ENCODE measurements around the gene AKAP12. TPM values are rescaled to one million over a fixed set of nuclear protein-coding genes. Genes with fewer than 3 reads are reported as not detected.

The AKAP12 gene
- total RNA-seq, 2 experiments from 2014 or later = 4.1 to 5.0 TPM

DNA sequence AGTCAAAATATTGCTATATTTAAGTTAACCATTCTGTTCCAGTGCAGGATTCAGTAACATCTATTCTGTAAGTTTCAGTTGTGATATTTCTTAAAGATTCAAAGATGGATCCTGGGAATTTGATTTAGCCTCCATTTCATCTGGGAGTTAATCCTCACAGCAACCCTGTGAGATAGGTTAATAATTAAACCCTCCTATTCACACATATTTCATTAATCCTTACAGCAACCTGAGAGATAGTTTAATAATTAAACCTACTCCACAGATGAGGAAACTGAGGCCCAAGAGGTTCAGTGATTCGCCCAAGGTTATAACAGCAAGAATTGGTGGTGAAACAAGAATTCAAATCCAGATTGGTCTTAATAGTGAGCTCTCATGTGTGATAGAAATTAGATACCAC is 162.5 kb downstream of the AKAP12 start:
- Mint-ChIP-seq H3K4me3 (no peak overlapping the region), H3K9me3 (ENCODE audit: low read depth) (no peaks in the 10 kb centered on the region), H3K27ac (no peak overlapping the region), H3K27me3 (no peaks in the 10 kb centered on the region), H3K36me3 (ENCODE audit: low read depth) (peaks cover 45% of the 10 kb centered on the region), H3K4me1 (peaks cover 56% of the 10 kb centered on the region)
- intact Hi-C loops (cut with DNase I, micrococcal nuclease) = no loop called here
- CTCF ChIA-PET = interaction anchor here (1.4 kb wide), 1 partner anchor 49 kb away, joined by 3 read pairs; the partner anchor contains the start of gene RMND1
- POLR2A ChIA-PET = no interaction called here
- no peak for ATAC-seq
- DNase-seq = no peak

DNA sequence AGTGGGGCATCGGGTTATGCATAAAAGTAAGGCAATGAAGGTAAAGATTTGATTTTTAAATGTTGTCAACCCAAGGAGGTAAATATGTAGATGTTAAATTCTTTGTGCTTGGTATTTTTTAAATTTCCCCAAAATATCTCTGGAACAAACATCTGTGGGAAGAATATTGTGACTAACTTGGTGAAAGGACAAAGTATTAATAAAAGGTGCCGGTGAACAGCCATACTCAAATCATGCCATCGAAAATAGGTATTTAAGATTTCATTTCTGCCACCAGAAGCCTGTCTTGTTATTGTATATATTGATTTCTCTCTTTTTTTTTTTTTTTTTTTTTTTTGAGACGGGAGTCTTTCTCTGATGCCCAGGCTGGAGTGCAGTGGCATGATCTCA is 164.1 kb downstream of the AKAP12 start:
- intact Hi-C loops (cut with DNase I, micrococcal nuclease) = no loop called here
- ChIA-PET CTCF (no interaction called here), POLR2A (no interaction called here)
- H3K27ac Mint-ChIP-seq = peak overlapping the region; percentile 58
- peaks cover 38% of the 10 kb centered on the region for H3K36me3 Mint-ChIP-seq (ENCODE audit: low read depth)
- peaks cover 43% of the 10 kb centered on the region for H3K4me1 Mint-ChIP-seq
- no peak overlapping the region for H3K4me3 Mint-ChIP-seq
- no peak for DNase-seq
- H3K9me3 Mint-ChIP-seq (ENCODE audit: low read depth) = no peaks in the 10 kb centered on the region
- ATAC-seq = no peak
- no peaks in the 10 kb centered on the region for H3K27me3 Mint-ChIP-seq

Other genes starting within 250 kb of the AKAP12 start
- 10 to 100 TPM; 17.1 to 19.3 TPM for gene ZBTB2, start 151.6 kb downstream of the AKAP12 start, total RNA-seq
- gene RMND1, start 212.2 kb downstream of the AKAP12 start, total RNA-seq = 10 to 100 TPM; 20.8 to 21.5 TPM